ENCODE measurements around the gene C2orf92.
A peak's percentile ranks its signal among the peaks of the same experiment; 100 is the strongest.
"Not testable (repeated sequence)": the region's sequence is repeated elsewhere in the genome, so short reads cannot be mapped to it uniquely, and the experiment has no call there.

Gene C2orf92

GRCh38 chr2:97669448-97669847 is at the start of gene C2orf92:
C2orf92 (plus strand) TSS chr2:97669713; CDS start chr2:97669789, 76 bp downstream.
- H3K4me1 Mint-ChIP-seq, result peaks cover 14% of the 10 kb centered on the region
- H3K4me3 Mint-ChIP-seq, result no peak within 1 kb of the TSS
- no peak for TF ChIP-seq CTCF (IDR thresholded peaks at IDR 0.05; ENCODE audit: unreplicated experiment in 3 of 3)
- no peaks in the 10 kb centered on the region for H3K27me3 Mint-ChIP-seq (ENCODE audit: low read depth)
- H3K9me3 Mint-ChIP-seq, result no peaks in the 10 kb centered on the region
- no peak within 1 kb of the TSS for H3K27ac Mint-ChIP-seq
- H3K36me3 Mint-ChIP-seq (ENCODE audit: low read depth), result no peaks in the 10 kb centered on the region

GRCh38 chr2:97620492-97620891 is 49.0 kb upstream of the C2orf92 start:
- H3K27me3 Mint-ChIP-seq (ENCODE audit: low read depth); H3K9me3 Mint-ChIP-seq: not testable (repeated sequence)

GRCh38 chr2:97622976-97623375 is 46.5 kb upstream of the C2orf92 start:
- H3K9me3 Mint-ChIP-seq, result not testable (repeated sequence)

More at GRCh38 chr2:97620492-97620891, 49.0 kb upstream of the C2orf92 start:
- H3K4me3 Mint-ChIP-seq; H3K4me1 Mint-ChIP-seq; H3K36me3 Mint-ChIP-seq (ENCODE audit: low read depth): not testable (repeated sequence)
- peak overlapping the region in 1 of 3 experiments; percentile 3 for H3K27ac Mint-ChIP-seq

GRCh38 chr2:97625354-97626048 is 44.0 kb upstream of the C2orf92 start:
- not testable (repeated sequence) for H3K9me3 Mint-ChIP-seq; H3K4me3 Mint-ChIP-seq; H3K27me3 Mint-ChIP-seq (ENCODE audit: low read depth); H3K36me3 Mint-ChIP-seq (ENCODE audit: low read depth); H3K4me1 Mint-ChIP-seq; H3K27ac Mint-ChIP-seq

More at GRCh38 chr2:97622976-97623375, 46.5 kb upstream of the C2orf92 start:
- not testable (repeated sequence) for H3K4me1 Mint-ChIP-seq; H3K4me3 Mint-ChIP-seq; H3K27me3 Mint-ChIP-seq (ENCODE audit: low read depth); H3K36me3 Mint-ChIP-seq (ENCODE audit: low read depth)
- peak overlapping the region in 2 of 3 experiments; percentile 60 to 61 for H3K27ac Mint-ChIP-seq

GRCh38 chr2:97626049-97626430 is 43.5 kb upstream of the C2orf92 start:
- H3K9me3 Mint-ChIP-seq; H3K36me3 Mint-ChIP-seq (ENCODE audit: low read depth): not testable (repeated sequence)

GRCh38 chr2:97644023-97644717 is 25.3 kb upstream of the C2orf92 start:
- H3K27me3 Mint-ChIP-seq (ENCODE audit: low read depth), result no peaks in the 10 kb centered on the region
- peak overlapping the region; percentile 33 to 60 (median 51) for H3K27ac Mint-ChIP-seq
- H3K4me1 Mint-ChIP-seq, result peaks cover 13% of the 10 kb centered on the region
- no peak for TF ChIP-seq CTCF (IDR thresholded peaks at IDR 0.05; ENCODE audit: unreplicated experiment in 3 of 3)
- peaks cover 22% of the 10 kb centered on the region for H3K36me3 Mint-ChIP-seq (ENCODE audit: low read depth)
- no peaks in the 10 kb centered on the region for H3K9me3 Mint-ChIP-seq
- H3K4me3 Mint-ChIP-seq, result peak overlapping the region; percentile 55 to 64 (median 60)

More at GRCh38 chr2:97626049-97626430, 43.5 kb upstream of the C2orf92 start:
- not testable (repeated sequence) for H3K27me3 Mint-ChIP-seq (ENCODE audit: low read depth); H3K4me3 Mint-ChIP-seq; H3K27ac Mint-ChIP-seq; H3K4me1 Mint-ChIP-seq

GRCh38 chr2:97645112-97645694 is 24.3 kb upstream of the C2orf92 start:
- peak overlapping the region; percentile 90 to 96 (median 94) for H3K4me3 Mint-ChIP-seq
- no peak for TF ChIP-seq CTCF (IDR thresholded peaks at IDR 0.05; ENCODE audit: unreplicated experiment in 3 of 3)
- no peaks in the 10 kb centered on the region for H3K9me3 Mint-ChIP-seq
- peaks cover 13% of the 10 kb centered on the region for H3K4me1 Mint-ChIP-seq
- peak overlapping the region; percentile 96 to 99 (median 98) for H3K27ac Mint-ChIP-seq
- H3K27me3 Mint-ChIP-seq (ENCODE audit: low read depth), result no peaks in the 10 kb centered on the region
- H3K36me3 Mint-ChIP-seq (ENCODE audit: low read depth), result peaks cover 30% of the 10 kb centered on the region

Data from nephron (organoid).